ENCODE results near the gene ELAVL4.

ELAVL4 gene

DNA sequence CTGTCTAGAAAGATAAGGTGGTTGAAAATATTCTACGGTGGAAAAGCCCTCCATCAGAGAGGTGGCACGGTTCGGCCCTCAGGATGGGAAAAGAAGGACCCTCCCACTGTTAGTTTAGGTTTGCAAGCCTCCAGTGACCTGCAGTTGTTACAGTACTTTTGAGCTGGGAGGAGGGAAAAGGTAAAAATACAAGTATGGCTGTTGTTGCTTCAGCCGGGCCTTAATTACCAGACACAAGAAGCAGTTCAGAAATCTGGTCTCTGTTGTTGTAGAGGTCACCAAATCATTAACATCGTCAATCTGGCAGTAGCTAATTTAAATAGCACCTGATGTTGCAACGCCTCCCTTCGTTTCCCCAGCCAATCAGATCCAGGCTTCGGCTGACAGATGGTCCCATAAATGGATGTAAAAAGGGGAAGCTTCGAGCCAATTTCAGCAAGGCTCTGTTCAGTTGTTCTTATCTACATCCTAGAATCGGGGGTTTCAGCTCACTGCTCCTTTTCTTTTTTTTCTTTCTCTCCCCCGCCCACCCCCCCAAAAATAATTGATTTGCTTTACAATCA is at the start of gene ELAVL4:
Gene ELAVL4 (plus strand): TSS at position 424 of the 563 bp plus-strand sequence. CDS start 270 bp downstream, outside the sequence.
- no peak for DNase-seq (ENCODE audit: low read depth)

DNA sequence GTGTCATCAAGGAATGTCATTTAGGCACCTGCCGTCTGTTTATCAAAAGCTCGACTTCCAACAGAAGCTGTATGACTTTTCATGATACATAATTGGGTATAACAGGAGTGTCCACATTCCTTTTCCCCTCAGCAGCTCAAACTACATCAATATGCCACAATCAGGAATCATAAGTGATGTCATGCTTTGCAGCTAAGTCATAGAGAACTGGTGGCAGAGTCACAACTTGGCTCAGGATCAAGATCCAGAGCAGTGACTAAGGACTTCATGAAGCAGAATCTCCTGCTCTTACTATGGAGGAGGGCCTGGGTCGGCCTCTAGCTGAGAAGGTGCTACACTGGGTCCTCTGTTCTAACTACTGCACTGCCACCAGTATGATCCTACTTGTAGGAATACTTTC is 48.4 kb upstream of the ELAVL4 start:
- DNase-seq (ENCODE audit: low read depth): no peak

GRCh38 chr1:50066806-50067205 is 41.9 kb upstream of the ELAVL4 start:
- no peak for DNase-seq (ENCODE audit: low read depth)

DNA sequence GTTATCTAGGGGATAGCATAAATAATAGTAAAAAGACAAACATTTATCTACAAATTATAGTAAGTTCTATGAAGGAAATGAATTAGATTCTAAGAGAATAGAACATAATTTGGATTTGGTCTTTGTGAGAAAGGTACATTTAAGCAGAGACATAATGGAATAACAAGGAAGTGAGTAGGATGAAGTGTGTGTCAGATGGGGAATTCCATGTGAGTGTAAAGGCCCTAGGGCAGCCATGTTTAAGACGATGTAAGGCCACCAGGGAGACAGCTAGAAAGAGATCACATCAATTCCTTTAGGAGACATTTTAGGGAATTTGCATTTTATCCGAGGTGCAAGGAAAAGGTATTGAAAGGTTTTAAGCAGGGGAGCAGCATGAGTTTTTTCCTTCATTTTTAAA is 33.8 kb upstream of the ELAVL4 start:
- DNase-seq (ENCODE audit: low read depth): no peak

DNA sequence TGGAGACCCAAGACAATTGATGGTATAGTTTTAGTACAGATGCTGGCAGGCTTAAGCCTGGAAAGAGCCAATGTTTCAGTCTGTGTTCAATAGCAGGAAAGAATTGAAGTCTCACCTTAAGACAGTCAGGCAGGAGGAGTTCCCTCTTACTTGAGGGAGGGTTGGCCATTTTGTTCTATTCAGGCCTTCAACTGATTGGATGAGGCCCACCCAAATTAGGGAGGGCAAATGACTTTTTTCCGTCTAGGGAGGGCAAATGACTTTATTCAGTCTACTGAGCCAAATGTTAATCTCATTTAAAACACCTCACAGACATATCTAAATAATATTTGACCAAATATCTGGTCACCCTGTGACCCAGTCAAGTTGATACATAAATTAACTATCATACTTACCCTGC is 31.4 kb upstream of the ELAVL4 start:
- DNase-seq (ENCODE audit: low read depth): no peak

GRCh38 chr1:50080904-50081586 is 27.7 kb upstream of the ELAVL4 start:
- DNase-seq (ENCODE audit: low read depth): no peak

DNA sequence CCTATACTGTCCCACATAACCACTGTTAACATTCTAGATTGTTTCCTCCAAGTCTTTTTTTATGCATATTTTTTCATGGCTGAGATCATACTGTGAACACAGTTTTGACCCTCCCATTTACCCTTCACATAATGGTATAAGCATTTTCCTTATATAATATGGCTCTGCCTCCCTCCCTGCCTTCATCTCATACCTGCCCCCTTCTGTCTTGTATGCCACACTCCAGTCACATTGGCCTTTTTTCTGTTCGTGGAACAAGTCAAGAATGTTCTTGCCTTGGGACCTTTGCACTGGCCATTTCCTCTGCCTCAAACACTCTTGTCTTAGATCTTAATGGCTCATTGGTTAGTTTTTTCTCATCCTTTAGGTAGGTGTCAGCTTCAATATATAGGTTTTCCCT is 24.3 kb upstream of the ELAVL4 start:
- DNase-seq (ENCODE audit: low read depth): no peak

GRCh38 chr1:50091068-50091467 is 17.7 kb upstream of the ELAVL4 start:
- DNase-seq (ENCODE audit: low read depth): no peak

- DNase-seq (ENCODE audit: low read depth): no peak
Measured at GRCh38 chr1:50095716-50096115, 13.0 kb upstream of the ELAVL4 start.

GRCh38 chr1:50097021-50097679 is 11.6 kb upstream of the ELAVL4 start:
- no peak for DNase-seq (ENCODE audit: low read depth)

DNA sequence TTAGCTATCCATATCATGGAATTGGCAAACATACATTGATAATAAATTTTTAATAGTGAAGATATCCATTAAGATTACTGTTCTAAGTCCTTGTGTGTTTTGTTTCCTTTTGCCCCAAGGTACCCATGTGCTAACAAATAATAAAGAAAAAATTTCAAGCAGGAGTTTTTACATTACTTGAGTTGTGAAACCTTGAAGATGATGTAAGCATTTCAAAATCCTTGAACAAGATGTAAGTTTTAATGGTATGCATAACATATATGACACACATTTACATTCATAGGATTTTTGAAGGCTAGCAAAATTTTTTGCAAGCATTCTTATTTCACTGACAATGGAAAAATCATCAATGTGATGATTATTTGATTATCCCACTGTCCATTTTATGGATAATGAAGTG is 10.9 kb upstream of the ELAVL4 start:
- DNase-seq (ENCODE audit: low read depth): no peak

- DNase-seq (ENCODE audit: low read depth): no peak
Measured at GRCh38 chr1:50098591-50099021, 10.1 kb upstream of the ELAVL4 start.

- no peak for DNase-seq (ENCODE audit: low read depth)
Measured at GRCh38 chr1:50099654-50100053, 9.1 kb upstream of the ELAVL4 start.

DNA sequence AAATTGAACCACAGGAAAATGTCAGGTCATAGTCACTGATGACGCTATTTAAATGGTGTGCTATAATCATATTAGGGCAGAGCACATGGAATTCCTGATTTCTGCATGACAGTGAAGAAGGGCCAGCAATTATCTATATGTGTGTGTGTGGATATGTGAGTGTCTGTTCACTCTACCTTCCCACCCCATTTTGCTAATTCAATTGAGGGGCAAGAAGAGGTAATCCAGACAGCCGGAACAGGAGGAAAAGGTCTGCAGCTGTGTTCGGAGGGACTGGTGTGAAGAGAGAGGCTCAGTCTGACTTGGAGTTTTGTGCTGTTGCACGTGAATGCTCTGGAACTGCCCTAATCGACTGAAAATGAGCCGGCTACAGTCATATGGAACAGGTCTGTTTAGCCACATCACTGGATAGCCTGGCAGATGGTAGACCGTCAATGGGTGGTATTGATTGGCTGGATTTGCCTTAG is 5.1 kb upstream of the ELAVL4 start:
- no peak for DNase-seq (ENCODE audit: low read depth)

GRCh38 chr1:50105433-50105832 is 3.3 kb upstream of the ELAVL4 start:
- no peak for DNase-seq (ENCODE audit: low read depth)

DNA sequence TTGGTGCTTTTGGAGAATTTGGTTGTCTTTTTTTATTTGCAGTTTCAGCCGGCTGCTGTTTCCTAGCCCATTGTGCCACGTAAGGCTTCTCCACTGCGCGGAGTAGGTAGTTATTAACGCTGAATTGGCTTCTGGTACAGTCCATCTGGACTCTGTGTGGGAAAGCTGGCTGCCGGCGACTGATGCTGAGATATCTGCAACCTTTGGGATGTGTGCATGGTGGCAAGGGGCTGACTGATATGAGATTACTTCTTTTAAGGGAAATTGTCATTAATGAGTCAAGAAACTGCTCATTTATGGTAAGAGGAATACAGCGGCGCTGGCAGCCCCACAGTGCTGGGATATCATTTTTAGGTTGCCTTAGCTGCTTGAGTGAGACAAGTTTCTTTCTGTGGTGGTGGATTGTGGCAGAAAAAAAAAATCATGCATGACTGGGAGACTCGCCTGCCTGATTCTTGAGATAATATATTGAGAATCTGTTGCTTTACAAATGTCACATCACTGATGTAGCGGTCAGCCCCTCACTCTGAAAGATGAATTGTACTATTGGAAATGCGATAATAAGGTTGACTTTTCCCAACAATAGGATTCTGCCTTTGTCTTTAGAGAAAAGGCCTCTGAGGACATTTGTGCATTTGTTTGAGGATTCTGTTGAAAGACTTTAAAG is 2.5 kb upstream of the ELAVL4 start:
- DNase-seq (ENCODE audit: low read depth): no peak

DNA sequence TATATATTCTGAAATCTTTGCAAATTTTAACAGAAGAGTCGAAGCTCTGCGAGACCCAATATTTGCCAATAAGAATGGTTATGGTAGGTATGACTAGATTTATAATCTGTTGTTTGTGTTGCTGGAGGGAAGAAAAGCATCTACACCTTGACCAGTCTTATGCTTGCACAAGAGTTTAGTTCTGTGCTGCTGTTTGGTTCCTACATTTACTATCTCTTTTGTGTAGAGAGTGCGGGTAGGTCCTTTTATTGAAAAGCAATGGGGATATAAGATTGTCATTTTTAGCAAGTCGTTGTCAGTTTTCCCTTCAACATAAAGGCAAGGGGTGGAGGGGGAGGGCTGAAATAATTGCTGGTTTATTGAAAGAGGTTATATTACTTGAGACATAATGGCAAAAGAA is 396 bp downstream of the ELAVL4 start:
- no peak for DNase-seq (ENCODE audit: low read depth)

GRCh38 chr1:50109647-50110075 is 941 bp downstream of the ELAVL4 start:
- DNase-seq (ENCODE audit: low read depth): no peak

- DNase-seq (ENCODE audit: low read depth): no peak
Measured at GRCh38 chr1:50110151-50110550, 1.4 kb downstream of the ELAVL4 start.

DNA sequence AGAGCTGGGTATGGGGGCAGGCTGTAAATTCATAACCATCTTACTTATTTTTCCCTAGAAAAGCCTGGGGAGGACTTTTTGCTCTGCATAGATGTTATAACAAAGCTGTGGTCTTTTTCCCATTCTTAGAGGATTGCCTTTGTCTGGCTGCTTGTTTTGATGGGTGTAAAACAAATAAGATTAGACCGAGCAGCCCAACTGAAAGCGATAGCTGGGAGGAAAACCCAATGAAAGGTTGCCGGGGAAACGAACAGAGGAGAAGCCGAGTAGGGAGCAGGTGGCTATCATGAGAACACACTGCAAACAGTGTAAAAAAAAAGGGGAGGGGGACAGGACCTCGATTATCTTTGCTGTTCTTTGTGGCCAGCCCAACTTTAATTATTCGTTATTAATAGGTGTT is 1.9 kb downstream of the ELAVL4 start:
- DNase-seq (ENCODE audit: low read depth): no peak

- no peak for DNase-seq (ENCODE audit: low read depth)
Measured at GRCh38 chr1:50111503-50111902, 2.8 kb downstream of the ELAVL4 start.

DNA sequence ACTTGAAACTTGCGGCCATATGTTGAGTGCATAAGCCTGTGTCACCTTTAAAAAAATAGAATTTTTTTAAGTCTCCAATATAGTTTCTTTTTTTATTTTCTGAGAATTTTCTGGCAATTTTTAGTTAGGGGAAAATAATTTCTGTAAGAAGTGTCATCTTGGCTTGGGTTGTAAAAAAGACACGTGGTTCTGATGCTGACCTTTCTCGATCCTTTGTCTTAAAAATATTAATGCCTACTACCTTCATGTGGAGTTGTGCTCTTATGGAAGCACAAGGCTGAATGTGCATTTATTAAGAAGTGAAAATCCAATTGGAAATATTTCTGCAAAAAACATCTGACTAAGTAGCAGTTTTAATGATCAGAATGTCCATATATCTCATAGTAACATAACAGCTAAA is 3.5 kb downstream of the ELAVL4 start:
- DNase-seq (ENCODE audit: low read depth): no peak

DNA sequence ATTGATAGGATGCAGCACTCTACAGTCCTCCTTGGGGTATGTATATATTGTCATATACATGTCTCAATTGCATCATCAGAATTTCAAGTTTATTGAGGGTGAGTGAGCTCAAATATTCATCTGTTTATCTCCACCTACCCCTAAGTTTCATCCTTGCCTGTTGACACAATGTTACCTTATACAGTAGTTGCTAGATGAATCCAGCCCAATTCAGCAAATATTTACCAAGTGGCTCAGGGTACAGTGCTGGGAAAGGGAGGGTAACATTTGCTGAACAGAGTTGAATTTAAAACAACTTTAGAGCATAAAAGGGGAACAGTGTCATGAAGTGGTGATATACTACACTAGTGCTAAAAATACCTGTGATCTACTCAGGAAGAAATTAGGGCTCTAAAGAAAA is 14.4 kb downstream of the ELAVL4 start:
- no peak for DNase-seq (ENCODE audit: low read depth)
